ENCODE data around the gene ASB10.

- TF ChIP-seq EZH2 (IDR thresholded peaks at IDR 0.05; ENCODE audit: borderline replicate concordance, insufficient read depth, low read depth, low read length, poor library complexity, severe bottlenecking) (no peak), CTCF (IDR thresholded peaks at IDR 0.05) (no peak)
Observed at GRCh38 chr7:151208253-151208862, 21.3 kb upstream of the ASB10 start.
